Measurements from ENCODE around the gene AMPD3. TPM values are rescaled to one million over a fixed set of nuclear protein-coding genes. Genes with fewer than 3 reads are reported as not detected.

The AMPD3 gene
- total and polyA plus RNA-seq, 2 donors (not counting 3 experiments of a cell fraction or from before 2014, with no cell fraction given) = 1.4 to 2.5 TPM

- CTCF ChIA-PET = no interaction called here
- TF ChIP-seq FOS (IDR thresholded peaks at IDR 0.05; ENCODE audit: borderline replicate concordance, insufficient read depth, low read length) (peak; percentile 46), JUN (IDR thresholded peaks at IDR 0.05; ENCODE audit: borderline replicate concordance, insufficient read depth, insufficient read length, low read depth) (peak; percentile 91), CTCF (IDR thresholded peaks at IDR 0.05; ENCODE audit: extremely low read depth in 1 of 2, insufficient read depth in 1 of 2, low read depth in 1 of 2, low read length in 2 of 2) (no peak), POLR2A (IDR thresholded peaks at IDR 0.05; ENCODE audit: low read depth, low read length) (no peak), POLR2AphosphoS5 (IDR thresholded peaks at IDR 0.05; ENCODE audit: insufficient read depth, low read depth, low read length) (peak; percentile 69), MYC (IDR thresholded peaks at IDR 0.05; ENCODE audit: low read depth, low read length) (no peak)
- Histone ChIP-seq H3K27me3 (ENCODE audit: control insufficient read depth in 2 of 2, insufficient read depth in 2 of 2, low read length in 2 of 2) (no peaks in the 10 kb centered on the region), H3K9ac (replicated peaks; ENCODE audit: extremely low read depth, insufficient read depth, low read length) (peak overlapping the region; percentile 72), H3K79me2 (ENCODE audit: control insufficient read depth, insufficient read depth, low read length) (no peaks in the 10 kb centered on the region), H3K4me1 (ENCODE audit: control insufficient read depth, extremely low read depth, insufficient read depth, low read length) (peaks cover 65% of the 10 kb centered on the region), H2AFZ (ENCODE audit: low read depth, low read length) (no peak overlapping the region), H3K4me3 (replicated peaks in 1 of 3; ENCODE audit: insufficient read depth in 1 of 3, low read depth in 1 of 3, low read length in 3 of 3) (no peak overlapping the region), H3K4me2 (ENCODE audit: insufficient read depth, low read length) (peak overlapping the region; percentile 73), H3K27ac (ENCODE audit: insufficient read depth, low read depth, low read length) (peak overlapping the region; percentile 72), H3K36me3 (ENCODE audit: control insufficient read depth in 2 of 2, extremely low read depth in 1 of 2, insufficient read depth in 2 of 2, low read length in 2 of 2) (peaks cover 0 to 5% of the 10 kb centered on the region in 2 experiments), H4K20me1 (replicated peaks; ENCODE audit: control insufficient read depth, extremely low read depth, insufficient read depth, low read length) (no peaks in the 10 kb centered on the region), H3K9me1 (replicated peaks; ENCODE audit: control insufficient read depth, extremely low read depth, insufficient read depth, low read length) (no peaks in the 10 kb centered on the region), H3K9me3 (replicated peaks; ENCODE audit: control insufficient read depth, insufficient read depth, low read length) (no peaks in the 10 kb centered on the region)
- DNase-seq (ENCODE audit: low read depth, low spot score) = peak; percentile 93
- intact Hi-C loops (cut with micrococcal nuclease) = loop anchor here (1.0 kb wide), 1 partner anchor 17 kb away; the partner anchor contains the start of gene RNF141
- dilution Hi-C loops (cut with MboI; ENCODE audit: extremely low pct_ligation_motif_present, low sequenced_read_pairs) = no loop called here
- BruUV-seq (replicated peaks) = no TSS peak
- FAIRE-seq = peak; percentile 63
- POLR2A ChIA-PET = no interaction called here
Observed at GRCh38 chr11:10524471-10524870, 69.4 kb downstream of the AMPD3 start.

Data from endothelial cell of umbilical vein (primary cell).